Astrocyte of the spinal cord (primary cell): ENCODE measurements around the gene NEUROD4.

Source experiments
- DNase-seq: peaks from one replicate; pipeline ENCODE4 v3.0.0; 2011; ENCODE audit warnings: low read depth, low spot score
- H3K4me3 ChIP-seq: 2 replicates; pipeline ENCODE4 v1.5.1; 2011; ENCODE audit warnings: low read depth, mild to moderate bottlenecking, low read length, moderate library complexity
- CTCF ChIP-seq: IDR thresholded peaks from 2 replicates; pipeline ENCODE4 v1.5.1; 2012; ENCODE audit warnings: low read depth, mild to moderate bottlenecking, low read length, inconsistent platforms
- in situ Hi-C: cut with HindIII; loops from 2 replicates; pipeline ENCODE4 v1.10.0; 2017; ENCODE audit warnings: low sequenced_read_pairs

NEUROD4 gene

GRCh38 chr12:55024575-55024974 is 4.8 kb downstream of the NEUROD4 start:
- H3K4me3 ChIP-seq = no peak overlapping the region
- no peak for TF ChIP-seq CTCF
- in situ Hi-C loops = no loop called here
- DNase-seq = no peak

GRCh38 chr12:55025508-55025907 is 5.7 kb downstream of the NEUROD4 start:
- no peak for DNase-seq
- H3K4me3 ChIP-seq = no peak overlapping the region
- no peak for TF ChIP-seq CTCF
- in situ Hi-C loops = no loop called here

- in situ Hi-C loops = no loop called here
- DNase-seq = no peak
These were observed 14.4 kb downstream of the NEUROD4 start for GRCh38 chr12:55034218-55034617.

DNA sequence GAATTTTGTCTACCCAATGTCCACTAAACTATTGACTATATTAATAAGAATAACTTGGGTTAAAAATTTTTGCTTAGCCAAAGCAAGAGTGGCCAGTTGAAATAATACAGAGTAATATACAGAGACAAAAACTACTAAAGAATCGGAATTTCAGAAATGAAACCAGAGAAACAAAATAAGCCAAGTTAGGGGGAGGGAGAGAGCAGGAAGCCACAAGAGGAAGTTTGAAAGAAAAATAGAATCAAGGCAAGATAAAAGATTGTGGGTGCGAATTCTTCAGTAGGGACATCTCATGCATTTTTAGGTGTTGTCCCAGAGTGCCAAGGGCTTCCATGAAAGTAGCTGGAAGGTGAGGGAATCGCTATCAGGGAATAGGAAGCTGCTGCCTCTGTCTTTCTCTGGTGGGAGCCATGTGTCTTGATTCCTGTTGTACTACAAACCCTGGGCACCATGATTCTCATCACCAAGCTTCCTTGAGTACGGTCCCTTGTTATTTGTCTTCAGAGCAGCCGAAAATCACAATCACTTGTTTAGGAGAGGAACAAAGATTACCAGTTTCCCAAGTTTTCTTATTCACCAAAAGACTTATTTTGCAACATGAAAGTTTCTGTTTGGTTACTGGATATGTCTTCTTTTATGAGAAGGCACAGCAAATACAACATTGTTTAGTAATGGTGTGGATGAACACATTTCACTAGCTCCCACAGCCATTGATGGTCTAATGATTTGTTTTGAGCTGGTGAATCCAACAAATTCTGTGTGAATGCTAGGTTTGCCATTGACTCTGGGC is 16.7 kb downstream of the NEUROD4 start:
- DNase-seq = no peak
- no peak overlapping the region for H3K4me3 ChIP-seq
- no peak for TF ChIP-seq CTCF
- in situ Hi-C loops = no loop called here

More at GRCh38 chr12:55034218-55034617, 14.4 kb downstream of the NEUROD4 start:
- no peak overlapping the region for H3K4me3 ChIP-seq
- no peak for TF ChIP-seq CTCF

GRCh38 chr12:55037351-55037987 is 17.7 kb downstream of the NEUROD4 start:
- DNase-seq = no peak
- in situ Hi-C loops = no loop called here
- TF ChIP-seq CTCF = no peak
- H3K4me3 ChIP-seq = no peak overlapping the region

GRCh38 chr12:55039395-55040354 is 19.9 kb downstream of the NEUROD4 start:
- no peak overlapping the region for H3K4me3 ChIP-seq
- DNase-seq = no peak
- no peak for TF ChIP-seq CTCF
- in situ Hi-C loops = no loop called here
